Endodermal cell (in vitro differentiated cells): ENCODE measurements around the gene DAGLA. TPM values are rescaled to one million over a fixed set of nuclear protein-coding genes. Genes with fewer than 3 reads are reported as not detected.
A peak's percentile ranks its signal among the peaks of the same experiment; 100 is the strongest.

Experiments
- DNase-seq: peaks from one replicate; pipeline ENCODE4 v3.0.0-alpha.2; 2017
- H3K27ac ChIP-seq: 2 replicates; pipeline ENCODE4 v1.5.1; 2013; ENCODE audit warnings: mild to moderate bottlenecking, low read depth, low read length, moderate library complexity
- H3K27me3 ChIP-seq: 2 replicates; pipeline ENCODE4 v1.6.1; 2013; ENCODE audit warnings: mild to moderate bottlenecking, low read length, moderate library complexity; ENCODE audit not compliant: insufficient read depth, control insufficient read depth, poor library complexity, severe bottlenecking
- H3K36me3 ChIP-seq: 2 replicates; pipeline ENCODE4 v1.7.0; 2013; ENCODE audit warnings: mild to moderate bottlenecking, low read length, moderate library complexity; ENCODE audit not compliant: control insufficient read depth, insufficient read depth
- H3K4me1 ChIP-seq: one replicate; pipeline ENCODE4 v1.7.0; 2013; ENCODE audit warnings: low read length; ENCODE audit not compliant: control insufficient read depth, insufficient read depth
- H3K4me3 ChIP-seq: 2 replicates; pipeline ENCODE4 v1.5.1; 2013; ENCODE audit warnings: mild to moderate bottlenecking, low read length, moderate library complexity
- H3K9ac ChIP-seq: 2 replicates; pipeline ENCODE4 v1.6.1; 2013; ENCODE audit warnings: mild to moderate bottlenecking, low read length, moderate library complexity; ENCODE audit not compliant: poor library complexity, severe bottlenecking; ENCODE audit errors: extremely low read depth
- H3K9me3 ChIP-seq: 2 replicates; pipeline ENCODE4 v1.6.1; 2013; ENCODE audit warnings: mild to moderate bottlenecking, low read length, moderate library complexity; ENCODE audit not compliant: control insufficient read depth
- H3K27ac Mint-ChIP-seq: 2 replicates; pipeline ENCODE4 v1.8.0; 2020; ENCODE audit warnings: mixed read lengths
- H3K27me3 Mint-ChIP-seq: 2 replicates; pipeline ENCODE4 v1.8.0; 2021; ENCODE audit warnings: mild to moderate bottlenecking, mixed read lengths; ENCODE audit not compliant: insufficient read depth
- H3K36me3 Mint-ChIP-seq: 2 replicates; pipeline ENCODE4 v1.8.0; 2020; ENCODE audit warnings: low read depth, mixed read lengths
- H3K4me1 Mint-ChIP-seq: 2 replicates; pipeline ENCODE4 v1.8.0; 2020; ENCODE audit warnings: mixed read lengths
- H3K4me3 Mint-ChIP-seq: 2 replicates; pipeline ENCODE4 v1.8.0; 2020; ENCODE audit warnings: mild to moderate bottlenecking, moderate library complexity, mixed read lengths
- H3K9me3 Mint-ChIP-seq: 2 replicates; pipeline ENCODE4 v1.8.0; 2020; ENCODE audit warnings: mild to moderate bottlenecking, mixed read lengths
- CTCF ChIP-seq: fragments of 200-600 bp; sonication (generic); conservative IDR thresholded peaks from 2 replicates; pipeline ENCODE4 v1.5.0; 2021; ENCODE audit warnings: antibody characterized with exemption, mild to moderate bottlenecking
- WGBS, 2 experiments: methylation state at CpG; one replicate each; pipeline versions ENCODE4 v1.1.5 to v1.1.7; 2013; ENCODE audit warnings: missing lambda C conversion rate in 2 of 2, mixed read lengths in 1 of 2; ENCODE audit not compliant: insufficient coverage in 1 of 2, insufficient read length in 1 of 2; 5-methylcytosine and 5-hydroxymethylcytosine counted together
- total RNA-seq, 2 donors: library from RNA; stranded (reverse); fragmentation: NEBNext Ultra II Directional in 1 of 2; extraction: Animal tissue kit (Norgen Biotek cat#: 25700) in 1 of 2; gene quantifications; 2 replicates in 1 of 2; 3 replicates in 1 of 2; pipeline ENCODE4 v1.2.1, GENCODE V29; 2021

Gene DAGLA
- total RNA-seq, 2 donors from 2014 or later = 5.6 to 8.7 TPM

- WGBS, 2 experiments = 71 to 84% methylated on average over 4 to 6 of the region's 6 CpGs
- no peak overlapping the region for H3K27ac Mint-ChIP-seq
- H3K36me3 Mint-ChIP-seq = no peaks in the 10 kb centered on the region
- no peaks in the 10 kb centered on the region for H3K9me3 ChIP-seq
- no peak for DNase-seq
- H3K4me1 ChIP-seq = peaks cover 13% of the 10 kb centered on the region
- no peak overlapping the region for H3K4me3 ChIP-seq
- no peaks in the 10 kb centered on the region for H3K27me3 ChIP-seq
- no peak for TF ChIP-seq CTCF
- no peak overlapping the region for H3K4me3 Mint-ChIP-seq
- no peaks in the 10 kb centered on the region for H3K9me3 Mint-ChIP-seq
- H3K9ac ChIP-seq = no peak overlapping the region
- H3K27me3 Mint-ChIP-seq = no peaks in the 10 kb centered on the region
- peaks cover 18% of the 10 kb centered on the region for H3K4me1 Mint-ChIP-seq
- no peak overlapping the region for H3K27ac ChIP-seq
- no peaks in the 10 kb centered on the region for H3K36me3 ChIP-seq
These were observed 34.1 kb downstream of the DAGLA start for GRCh38 chr11:61714316-61714715.

- no peak overlapping the region for H3K4me3 ChIP-seq
- no peak overlapping the region for H3K27ac Mint-ChIP-seq
- peaks cover 11% of the 10 kb centered on the region for H3K4me1 ChIP-seq
- TF ChIP-seq CTCF = no peak
- no peaks in the 10 kb centered on the region for H3K9me3 ChIP-seq
- no peak overlapping the region for H3K4me3 Mint-ChIP-seq
- H3K9ac ChIP-seq = no peak overlapping the region
- H3K4me1 Mint-ChIP-seq = peaks cover 16% of the 10 kb centered on the region
- H3K27me3 Mint-ChIP-seq = no peaks in the 10 kb centered on the region
- H3K36me3 Mint-ChIP-seq = no peaks in the 10 kb centered on the region
- no peaks in the 10 kb centered on the region for H3K27me3 ChIP-seq
- WGBS, 2 experiments = 90 to 94% methylated on average over 4 to 5 of the region's 5 CpGs
- no peak overlapping the region for H3K27ac ChIP-seq
- no peaks in the 10 kb centered on the region for H3K36me3 ChIP-seq
- no peaks in the 10 kb centered on the region for H3K9me3 Mint-ChIP-seq
- no peak for DNase-seq
These were observed 34.7 kb downstream of the DAGLA start for GRCh38 chr11:61714916-61715315.

- Mint-ChIP-seq H3K9me3 (no peaks in the 10 kb centered on the region), H3K36me3 (no peaks in the 10 kb centered on the region), H3K27me3 (no peaks in the 10 kb centered on the region), H3K27ac (no peak overlapping the region), H3K4me1 (peaks cover 11% of the 10 kb centered on the region), H3K4me3 (no peak overlapping the region)
- Histone ChIP-seq H3K27ac (no peak overlapping the region), H3K4me3 (no peak overlapping the region), H3K9me3 (no peaks in the 10 kb centered on the region), H3K4me1 (peaks cover 9% of the 10 kb centered on the region), H3K36me3 (no peaks in the 10 kb centered on the region), H3K9ac (peak overlapping the region; percentile 11), H3K27me3 (no peaks in the 10 kb centered on the region)
- no peak for TF ChIP-seq CTCF
- WGBS, 2 experiments = 83 to 92% methylated on average over 2 to 4 of the region's 4 CpGs
- no peak for DNase-seq
These were observed 35.7 kb downstream of the DAGLA start for GRCh38 chr11:61715867-61716266.
